K562 (cell line): ENCODE data around the gene DIAPH1. TPM values are rescaled to one million over a fixed set of nuclear protein-coding genes. Genes with fewer than 3 reads are reported as not detected.

Experiments used
- ARNT ChIP-seq, 2 experiments: fragments of 450-650 bp; IDR thresholded peaks; 2 replicates each; pipeline ENCODE4 v1.6.1; 2016; ENCODE audit warnings: mild to moderate bottlenecking in 1 of 2
- CSDE1 ChIP-seq, 2 experiments: fragments of 450-650 bp; IDR thresholded peaks; 2 replicates each; pipeline ENCODE4 v1.6.1; 2016; ENCODE audit warnings: mild to moderate bottlenecking in 1 of 2
- ETS1 ChIP-seq: conservative IDR thresholded peaks from 2 replicates; pipeline ENCODE4 v1.6.1; 2011; ENCODE audit warnings: low read depth, mild to moderate bottlenecking, low read length; ENCODE audit not compliant: control insufficient read depth
- ID3 ChIP-seq, 2 experiments: fragments of 250-450 bp in 1 of 2; fragments of 450-650 bp in 1 of 2; sonication (Bioruptor Pico) in 1 of 2; IDR thresholded peaks; 2 replicates each; pipeline versions ENCODE4 v1.6.1 to v1.8.0; 2016 to 2021; ENCODE audit warnings: mild to moderate bottlenecking in 2 of 2, moderate library complexity in 2 of 2, missing compliant biosample characterization in 1 of 2, missing genetic modification characterization in 1 of 2
- MCM2 ChIP-seq: fragments of 450-650 bp; IDR thresholded peaks from 2 replicates; pipeline ENCODE4 v1.6.1; 2017; ENCODE audit warnings: low read depth, mild to moderate bottlenecking
- NUFIP1 ChIP-seq: fragments of 450-650 bp; IDR thresholded peaks from 2 replicates; pipeline ENCODE4 v1.6.1; 2018; ENCODE audit not compliant: partially characterized antibody
- PATZ1 ChIP-seq: fragments of 250-450 bp; sonication (Bioruptor Pico); IDR thresholded peaks from 2 replicates; pipeline ENCODE4 v1.5.0; 2020; ENCODE audit warnings: mild to moderate bottlenecking, borderline replicate concordance
- RNF2 ChIP-seq: sonication (generic); IDR thresholded peaks from 2 replicates; pipeline ENCODE4 v1.6.1; 2016
- SETDB1 ChIP-seq: IDR thresholded peaks from one replicate; pipeline ENCODE4 v1.6.1; 2012; ENCODE audit warnings: low read length, control low read depth, inconsistent platforms
- SMARCB1 ChIP-seq: IDR thresholded peaks from 2 replicates; pipeline ENCODE4 v1.6.1; 2011; ENCODE audit warnings: improper control_type of control experiment, low read depth; ENCODE audit not compliant: insufficient read length
- SP2 ChIP-seq: IDR thresholded peaks from 2 replicates; pipeline ENCODE4 v1.6.1; 2011; ENCODE audit warnings: mild to moderate bottlenecking, low read depth, low read length, moderate library complexity; ENCODE audit not compliant: poor library complexity, severe bottlenecking; ENCODE audit errors: extremely low read depth
- STAT5A ChIP-seq: IDR thresholded peaks from 2 replicates; pipeline ENCODE4 v1.6.1; 2012; ENCODE audit warnings: low read length, inconsistent platforms, borderline replicate concordance
- YBX1 ChIP-seq: fragments of 450-650 bp; IDR thresholded peaks from 2 replicates; pipeline ENCODE4 v1.7.1; 2016; ENCODE audit warnings: mild to moderate bottlenecking
- ZFX ChIP-seq: sonication (generic); formaldehyde crosslinking; IDR thresholded peaks from 2 replicates; pipeline ENCODE4 v1.8.0; 2022; ENCODE audit warnings: mild to moderate bottlenecking, missing genetic modification reagents, moderate library complexity
- ZNF143 ChIP-seq: sonication (generic); formaldehyde crosslinking; IDR thresholded peaks from 2 replicates; pipeline ENCODE4 v1.9.0; 2022; ENCODE audit warnings: mild to moderate bottlenecking, missing genetic modification reagents
- ZNF24 ChIP-seq: fragments of 450-650 bp; IDR thresholded peaks from 2 replicates; pipeline ENCODE4 v1.6.1; 2016
- ZNF280A ChIP-seq: fragments of 450-650 bp; IDR thresholded peaks from 2 replicates; pipeline ENCODE4 v1.6.1; 2018; ENCODE audit warnings: mild to moderate bottlenecking, low read depth; ENCODE audit not compliant: partially characterized antibody
- ZNF785 ChIP-seq: fragments of 250-450 bp; sonication (Bioruptor Pico); IDR thresholded peaks from 2 replicates; pipeline ENCODE4 v1.4.0; 2020; ENCODE audit warnings: mild to moderate bottlenecking
- ZZZ3 ChIP-seq: fragments of 450-650 bp; IDR thresholded peaks from 2 replicates; pipeline ENCODE4 v1.6.1; 2016; ENCODE audit warnings: antibody characterized with exemption, mild to moderate bottlenecking, moderate library complexity
- polyA plus RNA-seq, 8 experiments: library from polyadenylated mRNA; depleted of rRNA in 4 of 8; stranded (reverse) in 5 of 8; unstranded in 3 of 8; fragments of >200 nt; fragmentation: Nextera tagmentation in 2 of 8; fragmentation: Illumina TruSeq in 1 of 8; extraction: Ambion mirVana in 2 of 8; extraction: Trizol in 1 of 8; gene quantifications; 2 replicates each; pipeline versions ENCODE4 v1.2.1 to v1.2.3, GENCODE V29; 2011 to 2014; ENCODE audit warnings: inconsistent platforms in 1 of 8, missing spikeins in 1 of 8
- total RNA-seq, 7 experiments: library from RNA; depleted of rRNA in 6 of 7; stranded (reverse); fragments of >200 nt in 6 of 7; fragmentation: Illumina TruSeq in 2 of 7; extraction: Trizol in 2 of 7; gene quantifications; 2 replicates each; pipeline versions ENCODE4 v1.2.1 to v1.2.3, GENCODE V29; 2011 to 2021; ENCODE audit warnings: low replicate concordance in 1 of 7
- TF ChIP-seq, protein P1 (sequence below): IDR thresholded peaks from 2 replicates; pipeline ENCODE4 v1.6.1; 2012; ENCODE audit warnings: low read depth, low read length, improper control_type of control experiment, borderline replicate concordance

The DIAPH1 gene
- total and polyA plus RNA-seq, 9 of the 15 experiments (the other 6 are each of a cell fraction or from before 2014, with no cell fraction given): 60.8 to 328 (median 97.8) TPM

- TF ChIP-seq ZNF280A: no peak
- TF ChIP-seq ZFX (CRISPR knock-in tag): peak; percentile 25; the same call in 1 of the 2 replicates
- no peak for TF ChIP-seq ZNF143 (CRISPR knock-in tag)
- TF ChIP-seq ZZZ3: no peak
- no peak for TF ChIP-seq SP2
- TF ChIP-seq ETS1: 0 out of 2 replicates have a peak, but pooled peaks have one; percentile 43
- no peak for TF ChIP-seq SETDB1
- TF ChIP-seq YBX1: no peak
- TF ChIP-seq SMARCB1: no peak
- TF ChIP-seq, protein P1, sequence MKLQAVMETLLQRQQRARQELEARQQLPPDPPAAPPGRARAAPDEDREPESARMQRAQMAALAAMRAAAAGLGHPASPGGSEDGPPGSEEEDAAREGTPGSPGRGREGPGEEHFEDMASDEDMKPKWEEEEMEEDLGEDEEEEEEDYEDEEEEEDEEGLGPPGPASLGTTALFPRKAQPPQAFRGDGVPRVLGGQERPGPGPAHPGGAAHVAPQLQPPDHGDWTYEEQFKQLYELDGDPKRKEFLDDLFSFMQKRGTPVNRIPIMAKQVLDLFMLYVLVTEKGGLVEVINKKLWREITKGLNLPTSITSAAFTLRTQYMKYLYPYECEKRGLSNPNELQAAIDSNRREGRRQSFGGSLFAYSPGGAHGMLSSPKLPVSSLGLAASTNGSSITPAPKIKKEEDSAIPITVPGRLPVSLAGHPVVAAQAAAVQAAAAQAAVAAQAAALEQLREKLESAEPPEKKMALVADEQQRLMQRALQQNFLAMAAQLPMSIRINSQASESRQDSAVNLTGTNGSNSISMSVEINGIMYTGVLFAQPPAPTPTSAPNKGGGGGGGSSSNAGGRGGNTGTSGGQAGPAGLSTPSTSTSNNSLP: 0 out of 2 replicates have a peak, but pooled peaks have one; percentile 70
- TF ChIP-seq ARNT (IDR thresholded peaks at IDR 0.05): peak in 1 of 2 experiments; percentile 78
- TF ChIP-seq ZNF24: peak; percentile 33; the same call in 1 of the 2 replicates
- TF ChIP-seq PATZ1: peak; percentile 61; the same call in 1 of the 2 replicates
- no peak for TF ChIP-seq ID3 (CRISPR knock-in tag; IDR thresholded peaks at IDR 0.05)
- TF ChIP-seq ID3 (tag; IDR thresholded peaks at IDR 0.05): peak; percentile 68; the same call in 1 of the 2 replicates
- TF ChIP-seq ZNF785 (CRISPR knock-in tag): no peak
- TF ChIP-seq STAT5A: peak; percentile 87
- no peak for TF ChIP-seq MCM2
- TF ChIP-seq NUFIP1: no peak
- TF ChIP-seq RNF2: peak; percentile 96
- TF ChIP-seq CSDE1 (IDR thresholded peaks at IDR 0.05): no peak
Measured at GRCh38 chr5:141605523-141606277, 13.1 kb downstream of the DIAPH1 start (continued).
